Stimulated activated CD8-positive, alpha-beta memory T cell treated with anti-CD3 and anti-CD28 coated beads, Interleukin-15, amount 100 ng/mL, for 48 hours (primary cell): ENCODE results near the gene SH2D1B.
"Not testable (repeated sequence)": the region's sequence is repeated elsewhere in the genome, so short reads cannot be mapped to it uniquely, and the experiment has no call there.

Source experiments
- DNase-seq, 2 donors: peaks; one replicate each; pipeline ENCODE4 v3.0.0-alpha.2; 2020; ENCODE audit warnings: low read depth in 2 of 2

The SH2D1B gene

GRCh38 chr1:162412002-162412401, at the start of gene SH2D1B:
TSS of gene SH2D1B (minus strand) at chr1:162412136. CDS start at chr1:162412016, 120 bp downstream.
- no peak for DNase-seq

GRCh38 chr1:162458236-162458635, 46.3 kb upstream of the SH2D1B start:
- no peak for DNase-seq

- DNase-seq = no peak
These were observed 44.4 kb upstream of the SH2D1B start for GRCh38 chr1:162456323-162456722.

- not testable (repeated sequence) for DNase-seq
These were observed 42.4 kb upstream of the SH2D1B start for GRCh38 chr1:162454361-162454760.

- DNase-seq = no peak
These were observed 35.0 kb upstream of the SH2D1B start for GRCh38 chr1:162446946-162447345.

- DNase-seq = no peak
These were observed 33.0 kb upstream of the SH2D1B start for GRCh38 chr1:162444903-162445302.

GRCh38 chr1:162432977-162433713, 21.2 kb upstream of the SH2D1B start:
- DNase-seq = not testable (repeated sequence)

GRCh38 chr1:162430583-162430982, 18.6 kb upstream of the SH2D1B start:
- DNase-seq = no peak

- no peak for DNase-seq
These were observed 10.9 kb upstream of the SH2D1B start for GRCh38 chr1:162422662-162423375.

- DNase-seq = no peak
These were observed 9.6 kb upstream of the SH2D1B start for GRCh38 chr1:162421258-162422164.

- DNase-seq = no peak
These were observed 8.2 kb upstream of the SH2D1B start for GRCh38 chr1:162420120-162420519.

- DNase-seq = not testable (repeated sequence)
These were observed 7.6 kb upstream of the SH2D1B start for GRCh38 chr1:162419450-162419931.

GRCh38 chr1:162418584-162418983, 6.6 kb upstream of the SH2D1B start:
- not testable (repeated sequence) for DNase-seq

GRCh38 chr1:162417650-162418049, 5.7 kb upstream of the SH2D1B start:
- DNase-seq = no peak

GRCh38 chr1:162416909-162417308, 5.0 kb upstream of the SH2D1B start:
- no peak for DNase-seq

- no peak for DNase-seq
These were observed 4.3 kb upstream of the SH2D1B start for GRCh38 chr1:162416215-162416614.

- DNase-seq = no peak
These were observed 4.4 kb downstream of the SH2D1B start for GRCh38 chr1:162407539-162407938.

- DNase-seq = no peak
These were observed 5.1 kb downstream of the SH2D1B start for GRCh38 chr1:162406811-162407210.

- DNase-seq = no peak
These were observed 6.1 kb downstream of the SH2D1B start for GRCh38 chr1:162405800-162406199.

GRCh38 chr1:162404550-162405160, 7.3 kb downstream of the SH2D1B start:
- DNase-seq = no peak

- no peak for DNase-seq
These were observed 11.1 kb downstream of the SH2D1B start for GRCh38 chr1:162400790-162401355.
